HG02610 (cell line): ENCODE results near the gene SPIRE2.
"Not testable (repeated sequence)": the region's sequence is repeated elsewhere in the genome, so short reads cannot be mapped to it uniquely, and the experiment has no call there.

Experiments
- ATAC-seq: cut with Tn5 transposase; IDR thresholded peaks from one replicate; pipeline ENCODE4 v1.9.1; 2021; ENCODE audit warnings: mild to moderate bottlenecking, moderate library complexity; ENCODE audit not compliant: unreplicated experiment

SPIRE2 gene

DNA sequence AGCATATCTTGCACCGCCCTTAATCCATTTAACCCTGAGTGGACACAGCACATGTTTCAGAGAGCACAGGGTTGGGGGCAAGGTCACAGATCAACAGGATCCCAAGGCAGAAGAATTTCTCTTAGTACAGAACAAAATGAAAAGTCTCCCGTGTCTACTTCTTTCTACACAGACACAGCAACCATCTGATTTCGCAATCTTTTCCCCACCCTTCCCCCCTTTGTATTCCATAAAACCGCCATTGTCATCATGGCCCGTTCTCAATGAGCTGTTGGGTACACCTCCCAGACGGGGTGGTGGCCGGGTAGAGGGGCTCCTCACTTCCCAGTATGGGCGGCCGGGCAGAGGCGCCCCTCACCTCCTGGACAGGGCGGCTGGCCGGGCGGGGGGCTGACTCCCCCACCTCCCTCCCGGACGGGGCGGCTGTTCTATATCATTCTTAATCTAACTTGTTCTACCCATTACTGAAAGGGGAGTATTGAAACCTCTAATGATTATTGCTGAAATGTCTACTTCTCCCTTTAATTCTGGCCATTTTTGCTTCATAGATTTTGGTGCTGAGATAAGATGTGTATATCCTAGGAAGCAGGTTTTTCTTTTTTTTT is 21.6 kb upstream of the SPIRE2 start:
- not testable (repeated sequence) for ATAC-seq

DNA sequence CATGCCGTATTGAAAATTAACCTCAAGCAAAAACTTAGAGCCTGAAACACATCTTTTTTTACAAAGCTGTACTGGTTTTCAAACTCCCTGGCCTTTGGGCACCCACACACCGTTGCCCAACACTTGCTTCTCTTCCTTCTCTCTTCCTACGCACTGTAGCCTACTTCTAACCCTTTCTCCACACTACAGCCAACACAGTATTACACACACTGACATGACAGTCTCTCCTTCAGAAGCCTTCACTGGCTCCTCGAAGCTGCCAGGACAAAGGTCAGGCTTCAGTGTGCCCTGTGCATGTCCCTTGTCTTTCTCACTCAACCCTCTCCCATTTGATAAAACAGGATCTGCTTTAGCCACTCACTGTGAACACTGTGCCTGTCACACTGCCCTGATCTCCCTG is 19.8 kb upstream of the SPIRE2 start:
- ATAC-seq: no peak

DNA sequence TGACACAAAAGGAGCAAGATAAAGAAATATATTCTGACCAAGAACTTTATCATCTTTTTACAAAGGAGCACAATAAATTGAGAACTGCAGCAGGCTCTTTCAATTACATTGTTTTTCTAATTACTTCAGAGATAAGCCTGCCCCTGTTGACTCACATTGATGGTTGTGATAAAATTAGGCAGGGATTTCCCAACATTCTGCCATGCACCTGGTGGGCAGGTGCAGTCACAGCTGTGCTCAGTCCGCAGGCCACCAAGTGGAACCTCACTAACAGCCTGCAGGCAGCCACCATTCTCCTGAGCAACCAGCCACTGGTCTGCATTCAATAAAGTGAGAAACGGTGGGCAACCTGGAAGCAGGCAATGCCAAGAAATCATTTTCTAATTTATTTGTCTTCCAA is 17.0 kb upstream of the SPIRE2 start:
- ATAC-seq: no peak

DNA sequence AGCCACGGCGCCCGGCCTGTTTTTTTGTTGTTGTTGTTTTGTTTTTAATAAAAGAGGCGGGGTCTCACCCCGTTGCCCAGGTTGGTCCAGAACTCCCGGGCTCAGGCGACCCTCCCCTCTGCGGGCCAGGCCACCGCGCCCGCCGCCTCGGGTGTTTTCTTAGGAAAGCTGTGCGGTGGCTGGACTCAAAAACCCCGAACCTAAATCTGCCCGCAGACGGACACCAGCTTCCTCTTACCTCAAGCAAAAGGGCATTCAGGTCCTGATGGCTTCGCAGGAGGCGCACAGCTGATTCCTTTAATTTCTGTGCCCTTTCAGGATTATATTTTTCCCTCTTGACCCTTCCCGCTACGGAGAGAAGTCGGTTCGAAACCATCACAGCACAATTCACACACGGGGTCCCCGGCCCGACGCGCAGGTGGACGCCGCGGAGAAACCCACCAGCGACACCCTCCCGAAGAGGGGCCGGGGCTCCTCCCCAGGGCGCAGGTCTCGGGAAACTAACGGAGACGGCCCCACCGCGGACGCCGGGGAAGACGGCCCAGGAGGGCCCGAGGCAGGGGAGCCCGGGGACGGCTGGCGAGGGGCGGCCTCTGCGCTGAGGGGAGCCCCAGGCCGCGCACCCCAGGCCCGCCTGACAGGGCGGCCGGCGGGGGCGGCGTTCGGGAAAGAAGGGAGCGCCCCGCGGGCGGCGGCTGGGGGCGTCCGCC is 12.5 kb upstream of the SPIRE2 start:
- peak; percentile 25 for ATAC-seq

DNA sequence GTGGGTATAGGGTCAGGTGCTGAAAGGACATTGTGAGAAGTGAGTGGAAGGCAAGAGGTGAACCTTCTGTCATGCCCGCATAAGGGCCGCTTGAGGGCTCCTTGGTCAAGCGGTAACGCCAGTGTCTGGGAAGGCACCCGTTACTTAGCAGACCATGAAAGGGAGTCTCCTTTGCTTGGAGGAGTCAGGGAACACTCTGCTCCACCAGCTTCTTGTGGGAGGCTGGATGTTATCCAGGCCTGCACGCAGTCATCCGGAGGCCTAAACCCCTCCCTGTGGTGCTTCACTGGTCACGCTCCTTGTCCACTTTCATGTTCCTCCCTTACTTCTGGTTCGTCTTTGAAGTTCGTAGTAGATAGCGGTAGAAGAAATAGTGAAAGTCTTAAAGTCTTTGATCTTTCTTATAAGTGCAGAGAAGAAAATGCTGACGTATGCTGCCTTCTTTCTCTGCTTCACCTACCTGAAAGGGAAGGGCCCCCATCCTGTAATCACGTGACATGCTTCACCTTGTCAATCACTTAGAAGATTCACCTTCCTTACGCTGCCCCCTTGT is 9.3 kb upstream of the SPIRE2 start:
- not testable (repeated sequence) for ATAC-seq

DNA sequence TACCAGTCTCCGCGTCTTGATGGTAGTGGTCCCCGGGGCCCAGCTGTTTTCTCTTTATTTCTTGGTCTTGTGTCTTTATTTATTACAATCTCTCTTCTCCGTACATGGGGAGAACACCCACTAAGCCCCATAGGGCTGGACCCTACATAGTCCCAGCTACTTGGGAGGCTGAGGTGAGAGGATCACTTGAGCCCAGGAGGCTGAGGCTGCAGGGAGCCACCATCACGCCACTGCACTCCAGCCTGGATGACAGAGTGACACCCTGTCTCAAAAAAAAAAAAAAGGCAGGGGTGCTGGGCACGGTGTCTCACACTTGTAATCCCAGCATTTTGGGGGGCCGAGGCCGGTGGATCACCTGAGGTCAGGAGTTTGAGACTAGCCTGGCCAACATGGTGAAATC is 8.8 kb upstream of the SPIRE2 start:
- not testable (repeated sequence) for ATAC-seq

DNA sequence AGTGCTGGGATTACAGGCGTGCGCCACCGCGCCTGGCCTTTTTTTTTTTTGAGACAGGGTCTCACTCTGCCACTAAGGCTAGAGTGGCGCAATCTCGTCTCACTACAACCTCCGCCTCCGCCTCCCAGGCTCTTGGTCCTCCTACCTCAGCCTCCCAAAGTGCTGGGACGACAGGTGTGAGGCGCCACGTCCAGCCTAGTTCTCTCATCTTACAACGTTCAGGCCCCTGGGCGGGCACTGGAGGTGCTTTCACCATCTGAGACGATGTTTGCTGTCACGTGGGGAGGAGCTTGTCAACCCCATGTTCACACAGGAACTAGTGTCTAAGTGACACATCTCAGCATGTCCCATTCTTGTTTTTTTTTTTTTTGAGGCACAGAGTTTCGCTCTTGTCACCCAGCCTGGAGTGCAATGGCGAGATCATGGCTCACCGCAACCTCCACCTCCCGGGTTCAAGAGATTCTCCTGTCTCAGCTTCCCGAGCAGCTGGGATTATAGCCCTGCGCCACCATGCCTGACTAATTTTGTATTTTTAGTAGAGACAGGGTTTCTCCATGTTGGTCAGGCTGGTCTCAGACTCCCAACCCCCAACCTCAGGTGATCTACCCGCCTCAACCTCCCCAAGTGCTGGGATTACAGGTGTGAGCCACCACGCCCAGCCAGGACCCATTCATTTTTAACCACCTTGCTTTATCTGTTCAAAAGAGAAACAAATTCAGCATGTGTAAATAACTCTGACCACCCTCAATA is 6.7 kb upstream of the SPIRE2 start:
- no peak for ATAC-seq

DNA sequence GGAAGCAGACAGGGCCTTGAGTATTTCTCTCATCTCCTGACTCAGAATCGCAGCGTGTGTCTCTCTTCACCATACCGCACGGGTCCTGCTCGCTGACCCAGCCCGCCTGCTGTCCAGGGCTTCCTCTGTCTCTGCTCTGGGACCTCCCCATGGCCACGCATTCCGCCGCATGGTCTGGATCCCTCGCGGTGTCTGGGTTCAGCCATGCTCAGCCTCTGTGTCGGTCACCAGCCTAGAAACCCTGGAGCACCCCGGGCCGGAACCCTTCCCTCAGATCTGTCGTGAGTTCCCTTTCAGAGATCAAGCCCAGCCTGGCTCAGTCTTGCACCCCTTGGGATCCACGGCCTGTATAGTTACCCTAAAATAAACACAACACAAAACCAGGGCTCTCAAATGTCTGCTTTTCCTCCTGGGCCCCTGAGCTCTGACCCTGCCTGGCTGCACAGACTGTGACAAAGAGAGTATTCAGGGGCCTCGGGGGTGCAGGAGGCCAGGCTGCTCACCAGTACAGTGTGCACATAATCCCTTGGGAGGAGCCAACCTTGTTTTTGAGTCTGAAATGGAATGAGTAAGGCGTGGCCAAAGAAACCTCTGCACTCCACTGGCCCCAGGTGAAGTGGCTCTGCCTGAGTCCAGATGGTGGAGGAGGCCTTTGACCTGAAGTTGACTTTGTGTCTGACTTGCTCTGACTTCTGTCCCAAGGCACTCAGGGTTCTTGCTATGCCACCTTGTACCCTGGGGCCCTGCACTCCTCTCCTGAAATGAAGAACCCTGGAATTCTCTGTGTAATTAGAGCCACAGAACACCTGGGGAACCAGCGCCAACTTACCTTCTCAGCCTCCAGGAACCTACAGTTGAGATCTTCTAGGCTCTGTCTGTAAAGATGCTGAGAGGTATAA is 5.8 kb upstream of the SPIRE2 start:
- no peak for ATAC-seq

DNA sequence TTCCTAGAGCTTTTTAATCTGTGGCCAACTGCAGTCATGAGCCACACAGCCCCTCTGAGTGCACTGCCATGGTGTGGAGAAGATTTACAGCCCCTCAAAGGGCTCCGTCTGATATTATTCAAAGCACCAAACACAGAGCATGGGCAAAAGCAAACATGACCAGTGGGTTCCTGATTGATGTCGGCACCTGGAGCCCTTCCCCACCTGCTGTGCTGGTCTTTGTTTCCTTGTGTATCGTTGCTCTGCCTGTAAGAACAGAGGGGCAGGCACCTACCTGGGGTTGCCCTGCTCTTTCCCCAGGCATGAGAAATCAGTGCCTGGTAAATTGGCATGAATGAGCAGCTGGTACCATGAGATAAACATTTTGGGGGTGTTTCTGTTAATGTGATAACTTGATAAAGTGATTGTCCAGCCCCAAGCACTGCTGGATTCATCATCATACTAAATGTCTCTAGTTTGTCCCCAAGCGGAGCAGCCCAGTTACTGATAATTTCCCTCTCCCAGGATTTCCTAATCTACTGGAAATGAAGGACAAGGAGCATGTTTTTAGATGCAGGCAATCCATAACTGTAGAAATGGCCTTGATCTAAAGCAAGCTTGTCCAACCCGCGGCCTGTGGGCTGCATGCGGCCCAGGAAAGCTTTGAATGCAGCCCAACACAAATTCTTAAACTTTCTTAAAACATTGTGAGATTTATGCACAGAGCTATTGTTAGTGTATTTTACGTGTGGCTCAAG is 5.0 kb upstream of the SPIRE2 start:
- no peak for ATAC-seq

DNA sequence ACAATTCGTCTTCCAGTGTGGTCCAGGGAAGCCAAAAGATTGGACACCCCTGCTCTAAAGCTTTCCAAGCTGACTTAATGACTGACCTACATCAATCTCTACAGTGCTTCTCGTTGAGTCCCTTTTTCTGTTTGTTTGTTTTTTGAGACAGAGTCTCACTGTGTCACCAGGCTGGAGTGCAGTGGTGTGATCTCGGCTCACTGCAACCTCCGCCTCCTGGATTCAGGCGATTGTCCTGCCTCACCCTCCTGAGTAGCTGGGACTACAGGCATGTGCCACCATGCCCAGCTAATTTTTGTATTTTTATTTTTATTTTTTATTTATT is 4.5 kb upstream of the SPIRE2 start:
- not testable (repeated sequence) for ATAC-seq

DNA sequence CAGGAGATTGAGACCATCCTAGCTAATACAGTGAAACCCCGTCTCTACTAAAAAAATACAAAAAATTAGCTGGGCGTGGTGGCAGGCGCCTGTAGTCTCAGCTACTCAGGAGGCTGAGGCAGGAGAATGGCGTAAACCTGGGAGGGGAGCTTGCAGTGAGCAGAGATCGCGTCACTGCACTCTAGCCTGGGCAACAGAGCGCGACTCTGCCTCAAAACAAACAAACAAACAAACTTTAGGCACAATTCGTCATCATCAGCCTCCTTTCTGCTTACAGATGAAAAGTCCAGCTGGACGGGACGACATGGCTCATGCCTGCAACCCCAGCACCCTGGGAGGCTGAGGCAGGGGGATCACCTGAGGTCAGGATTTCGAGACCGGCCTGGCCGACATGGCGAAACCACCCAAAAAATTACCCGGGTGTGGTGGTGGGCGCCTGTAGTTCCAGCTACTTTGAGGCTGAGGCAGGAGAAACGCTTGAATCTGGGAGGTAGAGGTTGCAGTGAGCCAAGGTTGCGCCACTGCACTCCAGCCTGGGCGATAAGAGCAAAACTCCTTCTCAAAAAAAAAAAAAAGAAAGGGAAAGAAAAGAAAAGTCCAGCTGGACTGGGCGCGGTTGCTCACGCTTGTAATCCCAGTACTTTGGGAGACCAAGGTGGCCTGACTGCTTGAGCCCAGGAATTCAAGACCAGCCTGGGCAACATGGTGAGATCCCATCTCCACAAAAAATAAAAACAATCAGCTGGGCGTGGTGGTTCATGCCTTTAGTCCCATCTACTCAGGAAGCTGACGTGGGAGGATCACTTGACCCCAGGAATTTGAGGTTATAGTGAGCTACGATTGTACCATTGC is 1.5 kb upstream of the SPIRE2 start:
- no peak for ATAC-seq

DNA sequence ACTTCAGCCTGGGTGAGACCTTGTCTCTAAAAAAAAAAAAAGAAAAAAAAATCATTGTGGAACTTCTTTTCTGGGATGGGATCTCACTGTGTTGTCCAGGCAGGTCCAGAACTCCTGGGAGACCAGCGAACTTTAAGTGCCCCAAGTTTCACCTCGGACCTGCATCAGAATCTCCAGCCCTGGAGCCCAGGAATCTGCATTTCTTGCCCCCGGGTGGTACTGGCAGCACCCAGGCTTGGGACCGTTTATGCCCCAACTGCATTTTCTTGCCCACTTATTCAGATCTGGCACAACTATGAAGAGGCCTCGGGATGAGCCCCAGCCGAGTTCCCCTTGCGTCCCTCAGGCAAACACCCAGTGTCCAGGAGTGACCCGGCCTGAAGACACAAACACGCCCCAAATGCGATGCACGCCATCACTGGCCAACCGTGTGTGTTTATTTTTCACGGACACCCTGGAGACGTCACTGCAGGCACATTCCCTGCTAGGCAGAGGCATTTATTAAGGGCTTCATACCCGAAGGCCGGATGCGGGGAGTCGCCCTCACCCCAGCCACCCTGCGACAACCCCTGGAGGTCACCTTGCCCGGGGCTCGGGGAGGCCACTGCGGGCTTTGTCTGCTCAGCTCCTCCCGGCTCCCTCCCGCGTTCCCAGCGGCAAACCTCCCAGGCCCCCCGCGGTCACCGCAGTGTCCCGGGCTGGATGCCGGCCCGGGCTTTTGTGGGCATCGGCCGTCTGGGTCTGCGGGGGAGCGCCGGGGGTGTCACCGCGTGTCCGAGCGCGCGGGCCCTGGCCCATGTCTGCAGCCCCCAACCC is 684 bp upstream of the SPIRE2 start:
- no peak for ATAC-seq

DNA sequence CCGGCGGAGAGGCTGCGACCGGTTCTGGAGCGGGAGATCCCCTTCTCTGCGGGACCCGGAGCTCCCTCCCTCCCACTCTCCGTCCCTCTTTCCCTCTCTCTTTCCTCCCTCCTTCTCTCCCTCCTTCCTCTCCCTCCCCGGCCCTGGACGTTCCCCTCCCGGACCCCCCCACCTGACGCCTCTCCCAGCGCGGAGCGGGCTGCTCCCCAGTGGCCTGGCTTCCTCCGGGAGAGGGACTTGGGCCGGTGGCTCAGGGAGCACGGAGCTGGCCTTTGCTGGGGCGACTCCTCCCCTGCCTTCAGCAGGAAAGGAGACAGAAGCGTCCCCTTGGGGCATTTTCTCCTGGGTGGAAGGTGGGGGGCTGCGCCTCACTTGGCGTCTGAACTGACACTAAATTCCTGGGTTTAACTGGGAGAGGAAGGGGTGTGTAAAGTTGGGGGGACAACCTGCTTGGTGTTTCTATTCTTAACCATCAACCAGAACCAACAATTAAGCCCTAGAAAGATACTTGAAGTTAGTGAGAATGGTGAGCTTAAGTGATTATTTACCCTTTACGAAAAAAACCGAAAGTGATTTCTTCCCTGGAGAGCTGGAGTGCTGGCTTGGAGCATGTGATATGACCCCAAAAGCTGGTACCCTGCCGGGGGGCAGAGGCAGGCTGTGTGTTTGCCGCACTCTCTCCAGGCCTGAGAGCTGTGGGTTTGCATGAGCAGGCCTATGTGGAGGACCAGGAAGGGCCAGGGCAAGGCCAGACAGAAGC is 775 bp downstream of the SPIRE2 start:
- no peak for ATAC-seq

DNA sequence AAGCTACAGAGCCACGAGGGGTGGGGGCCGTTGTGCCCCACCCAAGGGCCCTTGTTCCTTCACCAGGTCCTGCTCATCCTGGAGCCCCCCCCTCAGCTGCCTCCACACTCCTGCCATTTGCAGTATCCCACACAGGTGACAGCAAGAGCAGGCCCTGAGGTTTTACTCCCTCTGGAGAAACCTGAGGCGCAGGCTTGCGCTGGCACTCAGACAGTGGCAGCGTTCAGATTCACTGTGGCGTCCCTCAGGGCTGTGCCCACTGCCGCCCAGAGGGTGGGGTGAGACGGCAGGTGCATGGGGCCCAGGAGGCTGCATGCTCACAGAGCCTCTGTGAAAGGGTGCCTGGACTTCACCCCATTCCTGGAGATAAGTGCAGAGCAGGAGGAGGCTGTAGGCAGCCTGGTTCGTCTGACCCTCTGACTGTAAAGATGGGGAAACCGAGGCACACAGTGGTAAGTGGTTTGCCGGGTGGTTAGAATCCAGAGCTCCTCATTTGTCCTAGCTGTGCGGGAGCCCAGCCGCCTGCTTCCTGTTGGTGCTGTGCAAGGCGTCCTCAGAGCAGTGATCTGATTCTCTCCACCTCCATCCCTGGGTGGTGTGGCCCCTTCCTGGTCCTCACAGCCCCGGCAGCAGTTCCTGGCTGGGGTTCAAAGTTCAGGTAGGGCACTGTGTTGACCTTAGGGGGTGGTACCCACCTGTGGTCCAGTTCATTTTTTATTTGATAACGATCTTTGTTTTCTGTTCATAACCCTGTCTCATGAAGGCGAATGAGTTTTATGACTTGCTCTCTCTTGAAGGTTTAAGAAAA is 1.6 kb downstream of the SPIRE2 start:
- ATAC-seq: no peak

DNA sequence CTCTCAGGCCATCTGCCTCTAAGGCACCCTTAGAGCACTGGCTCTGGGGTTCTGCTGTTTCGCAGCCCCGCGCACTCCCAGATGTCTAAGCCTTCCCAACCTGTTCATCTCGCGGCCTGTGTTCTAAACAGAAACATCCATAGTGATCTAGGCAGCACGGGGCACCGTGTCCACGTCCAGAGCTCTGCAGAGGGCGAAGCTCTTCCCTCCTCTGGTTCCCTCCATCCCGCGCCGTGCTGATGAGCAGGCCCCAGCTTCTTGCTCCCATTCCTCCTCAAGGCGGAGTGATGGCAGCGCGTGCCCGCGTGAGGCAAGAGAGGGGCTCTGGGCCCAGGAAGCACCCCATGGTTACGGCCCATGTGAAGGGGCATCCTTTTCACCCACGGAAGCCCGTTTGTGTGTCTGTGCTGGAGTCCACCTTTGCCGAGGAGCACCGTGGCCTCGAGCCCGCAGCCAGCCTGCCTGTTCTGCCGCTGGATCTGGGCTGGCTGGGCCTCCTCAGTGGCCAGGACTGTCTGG is 3.6 kb downstream of the SPIRE2 start:
- no peak for ATAC-seq

DNA sequence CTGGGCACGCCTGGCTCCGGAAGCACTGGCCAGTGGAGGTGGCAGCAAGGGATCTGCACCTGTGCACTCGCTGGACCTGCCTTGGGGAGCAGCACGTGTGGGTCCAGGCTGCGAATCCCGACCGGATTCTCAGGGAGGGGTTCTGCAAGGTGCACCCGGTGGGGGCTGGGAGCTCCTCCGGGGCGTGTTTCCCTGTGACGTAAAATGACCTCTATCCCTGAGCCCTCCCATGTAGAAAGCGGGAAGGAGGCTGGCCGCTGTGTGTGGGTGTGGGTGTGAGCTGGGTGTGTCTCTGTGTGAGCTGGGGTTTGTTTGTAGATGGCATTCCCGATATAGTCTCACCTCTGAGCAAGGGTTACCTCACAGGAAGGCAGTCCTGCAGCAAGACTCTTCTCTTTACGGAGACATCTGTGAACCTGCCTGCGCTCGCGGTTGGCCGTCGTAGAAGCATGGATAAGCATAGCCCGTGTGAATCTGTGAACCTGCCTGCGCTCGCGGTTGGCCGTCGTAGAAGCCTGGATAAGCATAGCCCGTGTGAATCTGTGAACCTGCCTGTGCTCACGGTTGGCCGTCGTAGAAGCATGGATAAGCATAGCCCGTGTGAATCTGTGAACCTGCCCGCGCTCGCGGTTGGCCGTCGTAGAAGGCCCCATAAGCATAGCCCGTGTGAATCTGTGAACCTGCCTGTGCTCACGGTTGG is 5.5 kb downstream of the SPIRE2 start:
- ATAC-seq: not testable (repeated sequence)
